Endodermal cell (in vitro differentiated cells): ENCODE measurements around the gene ADARB1. TPM values are rescaled to one million over a fixed set of nuclear protein-coding genes. Genes with fewer than 3 reads are reported as not detected.

Source experiments
- DNase-seq: peaks from one replicate; pipeline ENCODE4 v3.0.0-alpha.2; 2017
- H3K27ac ChIP-seq: 2 replicates; pipeline ENCODE4 v1.5.1; 2013; ENCODE audit warnings: mild to moderate bottlenecking, low read depth, low read length, moderate library complexity
- H3K27me3 ChIP-seq: 2 replicates; pipeline ENCODE4 v1.6.1; 2013; ENCODE audit warnings: mild to moderate bottlenecking, low read length, moderate library complexity; ENCODE audit not compliant: insufficient read depth, control insufficient read depth, poor library complexity, severe bottlenecking
- H3K36me3 ChIP-seq: 2 replicates; pipeline ENCODE4 v1.7.0; 2013; ENCODE audit warnings: mild to moderate bottlenecking, low read length, moderate library complexity; ENCODE audit not compliant: control insufficient read depth, insufficient read depth
- H3K4me1 ChIP-seq: one replicate; pipeline ENCODE4 v1.7.0; 2013; ENCODE audit warnings: low read length; ENCODE audit not compliant: control insufficient read depth, insufficient read depth
- H3K4me3 ChIP-seq: 2 replicates; pipeline ENCODE4 v1.5.1; 2013; ENCODE audit warnings: mild to moderate bottlenecking, low read length, moderate library complexity
- H3K9ac ChIP-seq: 2 replicates; pipeline ENCODE4 v1.6.1; 2013; ENCODE audit warnings: mild to moderate bottlenecking, low read length, moderate library complexity; ENCODE audit not compliant: poor library complexity, severe bottlenecking; ENCODE audit errors: extremely low read depth
- H3K9me3 ChIP-seq: 2 replicates; pipeline ENCODE4 v1.6.1; 2013; ENCODE audit warnings: mild to moderate bottlenecking, low read length, moderate library complexity; ENCODE audit not compliant: control insufficient read depth
- H3K27ac Mint-ChIP-seq: 2 replicates; pipeline ENCODE4 v1.8.0; 2020; ENCODE audit warnings: mixed read lengths
- H3K27me3 Mint-ChIP-seq: 2 replicates; pipeline ENCODE4 v1.8.0; 2021; ENCODE audit warnings: mild to moderate bottlenecking, mixed read lengths; ENCODE audit not compliant: insufficient read depth
- H3K36me3 Mint-ChIP-seq: 2 replicates; pipeline ENCODE4 v1.8.0; 2020; ENCODE audit warnings: low read depth, mixed read lengths
- H3K4me1 Mint-ChIP-seq: 2 replicates; pipeline ENCODE4 v1.8.0; 2020; ENCODE audit warnings: mixed read lengths
- H3K4me3 Mint-ChIP-seq: 2 replicates; pipeline ENCODE4 v1.8.0; 2020; ENCODE audit warnings: mild to moderate bottlenecking, moderate library complexity, mixed read lengths
- H3K9me3 Mint-ChIP-seq: 2 replicates; pipeline ENCODE4 v1.8.0; 2020; ENCODE audit warnings: mild to moderate bottlenecking, mixed read lengths
- CTCF ChIP-seq: fragments of 200-600 bp; sonication (generic); conservative IDR thresholded peaks from 2 replicates; pipeline ENCODE4 v1.5.0; 2021; ENCODE audit warnings: antibody characterized with exemption, mild to moderate bottlenecking
- WGBS, 2 experiments: methylation state at CpG; one replicate each; pipeline versions ENCODE4 v1.1.5 to v1.1.7; 2013; ENCODE audit warnings: missing lambda C conversion rate in 2 of 2, mixed read lengths in 1 of 2; ENCODE audit not compliant: insufficient coverage in 1 of 2, insufficient read length in 1 of 2; 5-methylcytosine and 5-hydroxymethylcytosine counted together
- total RNA-seq, 2 donors: library from RNA; stranded (reverse); fragmentation: NEBNext Ultra II Directional in 1 of 2; extraction: Animal tissue kit (Norgen Biotek cat#: 25700) in 1 of 2; gene quantifications; 2 replicates in 1 of 2; 3 replicates in 1 of 2; pipeline ENCODE4 v1.2.1, GENCODE V29; 2021

ADARB1 gene
- total RNA-seq, 2 donors from 2014 or later: 11.5 to 20.1 TPM

- WGBS, 2 experiments: 89 to 90% methylated on average over 7 to 14 of the region's 14 CpGs
- Mint-ChIP-seq H3K27ac (no peak overlapping the region), H3K36me3 (no peaks in the 10 kb centered on the region), H3K27me3 (no peaks in the 10 kb centered on the region), H3K4me1 (no peaks in the 10 kb centered on the region), H3K4me3 (no peak overlapping the region), H3K9me3 (no peaks in the 10 kb centered on the region)
- Histone ChIP-seq H3K9me3 (no peaks in the 10 kb centered on the region), H3K9ac (no peak overlapping the region), H3K36me3 (no peaks in the 10 kb centered on the region), H3K27me3 (no peaks in the 10 kb centered on the region), H3K27ac (no peak overlapping the region), H3K4me1 (no peaks in the 10 kb centered on the region), H3K4me3 (no peak overlapping the region)
- DNase-seq: no peak
- no peak for TF ChIP-seq CTCF
These were observed 74.1 kb downstream of the ADARB1 start for GRCh38 chr21:45148316-45148990.

GRCh38 chr21:45149021-45149420 lies 74.6 kb downstream of the ADARB1 start:
- no peak overlapping the region for H3K4me3 ChIP-seq
- H3K36me3 Mint-ChIP-seq: no peaks in the 10 kb centered on the region
- H3K27me3 Mint-ChIP-seq: no peaks in the 10 kb centered on the region
- H3K9me3 Mint-ChIP-seq: no peaks in the 10 kb centered on the region
- no peak overlapping the region for H3K9ac ChIP-seq
- no peaks in the 10 kb centered on the region for H3K4me1 Mint-ChIP-seq
- no peak for TF ChIP-seq CTCF
- H3K4me3 Mint-ChIP-seq: no peak overlapping the region
- H3K27ac Mint-ChIP-seq: no peak overlapping the region
- no peak overlapping the region for H3K27ac ChIP-seq
- H3K27me3 ChIP-seq: no peaks in the 10 kb centered on the region
- DNase-seq: no peak
- H3K4me1 ChIP-seq: no peaks in the 10 kb centered on the region
- WGBS, 2 experiments: 89 to 94% methylated on average over 5 of the region's 5 CpGs
- no peaks in the 10 kb centered on the region for H3K9me3 ChIP-seq
- no peaks in the 10 kb centered on the region for H3K36me3 ChIP-seq

- no peaks in the 10 kb centered on the region for H3K27me3 Mint-ChIP-seq
- H3K27me3 ChIP-seq: no peaks in the 10 kb centered on the region
- no peaks in the 10 kb centered on the region for H3K4me1 ChIP-seq
- no peak overlapping the region for H3K4me3 ChIP-seq
- no peak overlapping the region for H3K27ac Mint-ChIP-seq
- DNase-seq: no peak
- no peak for TF ChIP-seq CTCF
- no peaks in the 10 kb centered on the region for H3K4me1 Mint-ChIP-seq
- no peak overlapping the region for H3K9ac ChIP-seq
- no peak overlapping the region for H3K4me3 Mint-ChIP-seq
- H3K9me3 Mint-ChIP-seq: no peaks in the 10 kb centered on the region
- 91 to 94% methylated on average over 6 of the region's 6 CpGs for WGBS, 2 experiments
- no peaks in the 10 kb centered on the region for H3K36me3 Mint-ChIP-seq
- no peaks in the 10 kb centered on the region for H3K36me3 ChIP-seq
- no peaks in the 10 kb centered on the region for H3K9me3 ChIP-seq
- H3K27ac ChIP-seq: no peak overlapping the region
These were observed 76.3 kb downstream of the ADARB1 start for GRCh38 chr21:45150638-45151131.
